GM18867 (cell line): ENCODE measurements around the gene MAGEA8.
"Not testable (repeated sequence)": the region's sequence is repeated elsewhere in the genome, so short reads cannot be mapped to it uniquely, and the experiment has no call there.

Source experiments
- ATAC-seq: cut with Tn5 transposase; IDR thresholded peaks from one replicate; pipeline ENCODE4 v1.9.1; 2021; ENCODE audit warnings: mild to moderate bottlenecking, moderate library complexity; ENCODE audit not compliant: unreplicated experiment

MAGEA8 gene

DNA sequence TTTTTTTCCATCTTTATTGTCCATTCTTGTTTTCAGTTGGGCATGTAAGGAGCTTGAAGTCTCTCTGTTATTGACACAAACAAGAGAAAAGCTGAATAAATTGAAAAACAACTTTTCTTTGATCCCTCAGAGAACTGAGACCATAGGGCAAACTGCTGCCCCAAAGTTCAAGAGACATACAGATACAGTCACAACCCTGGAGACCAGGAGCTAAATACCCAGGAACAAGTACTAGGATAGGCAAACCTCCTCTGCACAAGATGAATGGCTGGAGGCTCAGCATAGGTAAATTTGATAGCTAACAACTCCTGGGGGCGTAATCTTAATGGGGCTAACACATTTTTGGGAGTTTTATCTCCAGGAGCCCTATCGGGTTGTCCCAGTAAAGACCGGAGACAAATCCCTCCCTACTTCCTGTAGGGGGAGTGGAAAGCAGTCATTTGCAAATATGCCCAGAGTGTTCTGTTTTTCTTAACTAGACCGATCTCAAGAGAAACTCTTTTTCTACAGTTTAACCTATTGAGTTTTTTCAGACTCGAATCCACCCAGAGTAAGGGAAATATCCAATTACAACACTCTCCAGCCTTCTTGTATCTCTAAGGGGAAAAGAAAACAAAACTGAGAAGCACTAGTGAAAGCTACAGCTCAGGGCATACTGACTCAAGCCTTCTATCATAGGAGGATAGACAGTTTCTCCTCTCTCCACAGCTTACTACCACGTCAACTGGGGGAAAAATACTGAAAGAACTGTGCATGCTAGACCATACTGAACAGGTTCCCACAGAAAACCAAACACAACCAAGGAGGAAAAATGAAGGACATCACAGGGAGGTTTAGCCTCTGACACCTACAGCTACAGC lies 23.1 kb downstream of the MAGEA8 start:
- ATAC-seq, result peak; percentile 68

DNA sequence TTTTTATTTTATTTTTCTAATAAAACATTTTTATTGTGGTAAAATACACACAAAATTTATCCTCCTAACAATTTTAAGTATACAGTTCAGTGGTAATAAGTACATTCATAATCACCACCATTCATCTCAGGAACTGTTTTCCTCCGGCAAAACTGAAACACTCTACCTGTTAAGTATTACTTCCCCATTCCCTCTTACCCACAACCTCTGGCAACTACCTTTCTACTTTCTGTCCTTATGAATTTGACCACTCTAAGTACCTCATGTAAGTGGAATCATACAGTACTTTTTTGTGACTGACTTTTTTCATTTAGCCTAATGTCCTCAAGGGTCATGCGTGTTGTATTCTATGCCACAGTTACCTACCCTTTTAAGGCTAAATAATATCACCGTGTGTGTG lies 27.3 kb downstream of the MAGEA8 start:
- peak; percentile 65 for ATAC-seq

DNA sequence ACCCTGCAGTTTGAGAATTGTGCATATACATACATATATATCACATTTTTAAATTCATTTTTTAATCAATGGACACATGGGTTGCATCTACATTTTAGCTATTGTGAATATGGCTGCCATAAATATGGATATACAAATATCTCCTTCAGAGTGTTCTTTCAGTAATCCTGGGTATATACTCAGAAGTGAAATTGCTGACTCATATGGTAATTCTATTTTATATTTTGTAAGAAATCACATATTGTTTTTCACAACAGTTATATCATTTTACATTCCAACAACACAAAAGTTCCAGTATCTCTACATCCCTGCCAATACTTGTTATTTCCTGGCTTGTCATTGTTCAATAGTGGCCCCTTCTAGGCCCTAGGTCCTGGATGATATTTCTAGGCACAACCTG lies 27.7 kb downstream of the MAGEA8 start:
- ATAC-seq, result no peak

DNA sequence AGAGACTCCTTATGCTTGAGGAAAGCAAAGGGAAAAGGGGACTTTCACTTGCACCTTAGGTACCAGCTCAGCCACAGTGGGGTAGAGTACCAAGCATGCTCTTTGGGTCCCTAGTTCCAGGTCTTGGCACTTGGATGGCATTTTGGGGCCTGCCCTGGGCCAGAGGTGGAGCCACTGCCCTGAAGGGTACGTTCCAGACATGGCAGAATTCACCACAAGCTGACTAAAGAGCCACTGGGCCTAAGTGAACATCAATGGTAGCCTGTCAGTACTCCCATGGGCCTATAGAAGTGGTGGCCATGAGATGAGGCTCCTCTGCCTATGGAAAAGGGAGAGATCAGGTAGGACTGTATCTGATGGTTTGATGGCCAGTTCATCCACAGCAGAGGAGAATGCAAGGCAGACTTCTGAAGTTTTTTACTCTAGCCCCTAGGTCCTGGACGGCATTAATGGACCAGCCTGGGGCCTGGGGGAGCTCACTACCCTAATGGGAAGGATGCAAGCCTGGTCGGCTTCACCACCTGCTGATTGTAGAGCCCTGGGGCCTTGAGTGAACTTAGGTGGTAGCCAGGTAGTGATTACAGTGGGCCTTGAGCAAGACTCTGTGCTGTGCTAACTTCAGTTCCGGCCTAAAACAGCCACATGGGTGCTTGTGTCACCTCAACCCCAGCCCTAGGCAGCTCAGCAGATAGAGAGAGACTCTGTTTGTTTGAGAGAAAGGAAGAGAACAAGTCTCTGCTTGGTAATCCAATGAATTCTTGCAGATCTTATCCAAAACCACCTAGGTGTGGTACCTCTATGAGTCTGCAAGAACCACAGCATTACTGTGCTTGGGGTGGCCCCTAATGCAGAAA lies 28.6 kb downstream of the MAGEA8 start:
- no peak for ATAC-seq

DNA sequence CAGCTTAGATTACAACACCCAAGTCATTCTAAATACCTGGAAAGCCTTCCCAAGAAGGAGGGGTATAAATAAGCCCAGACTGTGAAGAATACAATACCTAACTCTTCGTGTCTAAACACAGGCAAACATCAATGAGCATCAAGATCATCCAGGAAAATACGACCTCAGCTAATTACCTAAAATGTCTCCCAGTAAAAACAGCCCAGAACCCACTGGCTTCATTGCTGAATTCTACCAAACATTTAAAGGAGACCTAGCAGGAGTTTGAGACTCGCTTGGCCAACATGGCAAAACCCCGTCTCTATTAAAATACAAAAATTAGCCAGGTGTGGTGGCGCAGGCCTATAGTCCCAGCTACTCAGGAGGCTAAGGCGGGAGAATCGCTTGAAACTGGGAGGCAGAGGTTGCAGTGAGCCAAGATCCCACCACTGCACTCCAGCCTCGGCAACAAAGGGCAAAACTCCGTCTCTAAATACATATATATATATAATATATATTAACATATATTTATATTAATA lies 29.3 kb downstream of the MAGEA8 start:
- no peak for ATAC-seq

DNA sequence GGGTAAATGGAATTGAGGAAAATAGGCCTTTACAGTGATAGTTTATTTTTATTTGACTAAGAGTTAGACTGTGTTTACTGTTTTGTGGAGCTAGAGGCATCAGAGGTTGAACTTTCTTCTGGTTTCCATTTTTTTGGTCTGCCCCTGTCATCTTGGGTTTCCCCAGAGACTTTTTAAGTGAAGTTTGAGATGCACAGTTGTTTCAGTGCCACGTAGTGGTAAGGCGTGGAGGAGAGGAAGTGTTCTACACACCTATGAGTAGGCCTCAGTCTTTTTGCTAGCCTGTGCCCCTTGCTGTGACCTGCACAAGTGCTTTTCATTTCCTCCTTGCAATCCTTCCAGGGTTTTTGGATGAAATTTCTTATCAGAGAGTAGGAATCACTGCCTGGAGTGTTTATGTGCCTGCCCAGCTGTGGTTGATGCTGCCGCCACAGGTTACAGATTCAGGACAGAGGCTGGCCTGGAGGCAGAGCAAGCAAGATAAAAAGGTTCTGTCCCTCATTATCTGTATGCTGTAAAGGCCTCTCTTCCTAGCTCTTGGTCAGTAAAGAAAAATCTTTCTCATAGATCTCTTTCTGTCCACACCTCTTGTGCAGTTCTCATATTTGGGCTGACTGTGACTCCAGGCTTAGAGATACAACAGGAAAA lies 35.9 kb downstream of the MAGEA8 start:
- peak; percentile 75 for ATAC-seq

DNA sequence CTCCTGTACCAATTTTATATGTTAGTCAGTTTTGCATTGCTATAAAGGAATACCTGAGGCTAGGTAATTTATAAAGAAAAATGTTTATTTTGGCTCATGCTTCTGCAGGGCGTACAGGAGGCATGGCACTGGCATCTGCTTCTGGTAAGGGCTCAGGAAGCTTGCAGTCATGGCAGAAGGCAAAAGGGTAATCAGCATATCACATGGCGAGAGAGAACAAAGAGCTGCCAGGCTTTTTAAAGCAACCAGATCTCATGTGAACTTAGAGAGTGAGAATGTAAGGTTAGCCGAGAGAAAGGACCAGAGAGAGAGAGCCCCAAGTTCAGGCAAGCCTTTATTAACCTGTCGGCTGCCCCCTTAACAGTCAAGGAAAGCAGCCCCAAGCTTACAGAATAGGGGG lies 42.9 kb downstream of the MAGEA8 start:
- ATAC-seq, result not testable (repeated sequence)

DNA sequence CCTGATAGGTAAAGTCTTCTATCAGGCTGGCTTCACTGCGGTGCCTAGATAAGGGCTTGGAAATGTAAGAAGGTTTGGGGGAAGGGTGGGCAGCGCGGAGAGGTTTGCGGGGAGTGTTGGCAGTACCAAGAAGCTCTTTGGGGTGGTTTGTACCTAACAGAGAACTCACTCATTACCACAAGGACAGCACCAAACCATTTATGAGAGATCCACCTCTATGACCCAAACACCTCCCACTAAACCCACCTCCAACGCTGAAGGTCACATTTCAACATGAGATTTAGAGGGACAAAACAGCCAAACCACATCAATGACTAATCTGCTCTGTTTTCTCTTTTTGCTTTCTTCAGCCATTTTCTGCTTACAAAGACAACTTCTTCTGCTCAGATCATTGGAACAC lies 43.5 kb downstream of the MAGEA8 start:
- ATAC-seq, result not testable (repeated sequence)

DNA sequence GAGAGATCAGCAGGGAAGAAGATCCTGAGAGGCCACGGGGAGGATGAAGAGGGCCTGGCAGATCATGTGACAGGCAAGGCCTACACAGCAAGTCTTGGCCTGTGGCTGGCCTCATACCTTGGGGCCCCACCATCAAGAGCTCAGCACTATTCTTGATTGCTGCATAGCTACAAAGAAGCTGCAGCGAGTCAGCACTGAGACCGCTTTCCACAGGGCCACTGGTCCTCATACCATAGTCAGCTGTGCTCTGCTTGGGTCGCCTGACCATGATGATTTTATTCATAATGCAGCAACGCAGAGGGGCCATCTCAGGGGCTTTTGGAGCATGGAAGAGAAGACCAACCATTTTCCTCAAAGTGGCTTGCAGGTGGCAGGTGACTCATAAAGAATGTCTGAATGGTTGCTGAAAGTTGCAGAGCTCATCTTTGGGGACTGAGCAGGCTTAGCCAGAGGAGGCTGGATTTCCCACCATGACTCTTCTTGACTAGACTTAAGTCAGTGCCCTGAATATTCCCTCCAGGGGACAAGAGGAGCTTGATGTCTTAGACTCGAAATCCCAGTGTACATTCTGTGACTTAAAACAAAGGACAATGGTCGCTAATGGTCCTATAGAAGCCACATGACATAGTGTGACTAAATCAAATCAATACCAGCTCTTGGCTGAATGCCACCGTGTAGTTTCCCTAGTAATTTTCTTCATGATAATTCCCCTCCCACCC lies 46.4 kb downstream of the MAGEA8 start:
- not testable (repeated sequence) for ATAC-seq

DNA sequence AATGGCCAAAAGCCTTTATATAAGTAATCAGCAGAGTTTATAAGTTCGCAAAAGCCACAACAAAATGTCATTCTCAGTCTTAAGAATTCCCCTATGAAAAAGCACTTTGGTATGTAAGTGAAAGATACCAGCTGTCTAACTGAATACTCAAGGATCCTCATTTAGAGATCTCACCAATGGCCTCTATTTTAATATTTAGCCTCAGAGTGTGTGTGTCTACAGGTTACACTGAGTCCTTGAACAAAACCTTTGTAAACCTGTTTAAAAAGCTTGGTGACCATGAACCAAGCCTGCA lies 46.9 kb downstream of the MAGEA8 start:
- not testable (repeated sequence) for ATAC-seq

DNA sequence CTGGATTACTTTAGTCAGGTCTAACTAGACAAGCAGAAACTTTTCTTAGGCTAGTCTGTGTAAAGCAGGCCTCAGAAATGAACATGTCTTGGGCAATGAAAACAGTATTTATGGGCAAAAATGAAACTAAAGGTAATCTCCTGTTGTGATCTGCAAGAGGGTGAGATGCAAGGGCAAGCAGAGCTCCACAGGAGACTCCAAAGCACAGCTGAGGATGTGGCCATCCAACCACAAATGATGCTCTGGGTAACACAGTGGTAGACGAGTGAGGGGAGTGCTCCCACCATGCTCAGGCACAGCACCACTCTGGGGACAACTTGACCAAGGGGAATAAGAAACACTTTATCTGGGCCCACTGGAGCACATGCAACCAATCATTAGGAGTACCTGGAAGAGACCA lies 47.7 kb downstream of the MAGEA8 start:
- ATAC-seq, result not testable (repeated sequence)

DNA sequence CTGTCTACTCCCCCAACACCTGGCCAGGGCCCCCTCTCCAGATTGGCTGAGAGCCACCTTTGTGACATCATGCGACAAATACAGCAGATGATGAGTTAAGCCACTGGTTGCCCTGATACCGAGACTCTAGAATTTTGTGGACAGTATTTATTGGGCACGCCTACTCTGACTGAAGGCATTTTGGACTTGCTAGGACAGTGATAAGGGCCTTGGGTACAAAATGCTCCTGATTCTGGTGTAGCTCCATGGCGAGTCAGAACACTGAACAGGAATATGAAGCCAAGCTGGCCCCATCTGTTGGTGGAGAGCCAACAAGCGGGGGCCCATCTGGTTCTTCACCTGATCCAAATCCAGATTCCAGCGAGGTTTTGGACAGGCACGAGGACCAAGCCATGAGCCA lies 48.4 kb downstream of the MAGEA8 start, which contains the start of gene HSFX4:
Gene HSFX4, plus strand, starts transcription at position 174 of the 400 bp plus-strand sequence. Its CDS starts 72 bp downstream, at position 246.
- not testable (repeated sequence) for ATAC-seq

DNA sequence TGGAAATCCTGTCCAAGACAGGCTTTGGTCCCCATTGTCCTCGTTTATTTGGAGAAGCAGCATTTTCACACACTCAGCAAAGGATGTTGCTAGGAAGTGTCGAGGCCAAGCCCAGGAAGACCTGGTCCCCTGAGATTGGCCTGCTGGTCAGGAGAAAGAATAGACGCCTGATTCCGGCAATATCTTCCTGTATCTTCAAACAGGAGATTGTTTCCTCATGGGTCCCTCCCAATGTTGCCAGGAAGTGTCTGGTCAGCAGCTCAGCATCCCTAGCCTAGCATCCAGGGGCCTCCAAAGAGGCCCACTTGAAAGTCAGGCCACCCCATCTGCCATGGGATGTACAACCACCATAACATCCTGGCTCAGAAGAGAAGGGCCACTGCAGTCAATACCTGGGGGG lies 50.4 kb downstream of the MAGEA8 start:
- not testable (repeated sequence) for ATAC-seq

DNA sequence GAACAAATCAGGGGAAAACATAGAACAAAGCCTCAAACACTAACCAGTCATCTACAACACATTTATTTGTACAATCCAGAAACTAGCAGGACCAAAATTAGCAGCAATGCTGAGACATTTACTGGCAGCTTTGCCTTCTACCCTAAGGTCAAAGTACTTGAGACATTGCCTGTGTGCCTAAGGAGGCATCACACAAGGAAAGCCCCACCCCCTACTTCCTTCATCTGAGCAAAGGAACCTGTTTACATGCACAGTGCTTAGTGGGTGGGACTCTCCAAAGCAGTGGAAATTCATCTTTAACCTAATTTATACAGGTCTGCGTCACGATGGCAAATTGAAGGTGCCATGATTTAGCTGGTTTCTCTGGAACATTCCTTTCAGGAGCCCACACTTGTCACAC lies 51.2 kb downstream of the MAGEA8 start:
- not testable (repeated sequence) for ATAC-seq

DNA sequence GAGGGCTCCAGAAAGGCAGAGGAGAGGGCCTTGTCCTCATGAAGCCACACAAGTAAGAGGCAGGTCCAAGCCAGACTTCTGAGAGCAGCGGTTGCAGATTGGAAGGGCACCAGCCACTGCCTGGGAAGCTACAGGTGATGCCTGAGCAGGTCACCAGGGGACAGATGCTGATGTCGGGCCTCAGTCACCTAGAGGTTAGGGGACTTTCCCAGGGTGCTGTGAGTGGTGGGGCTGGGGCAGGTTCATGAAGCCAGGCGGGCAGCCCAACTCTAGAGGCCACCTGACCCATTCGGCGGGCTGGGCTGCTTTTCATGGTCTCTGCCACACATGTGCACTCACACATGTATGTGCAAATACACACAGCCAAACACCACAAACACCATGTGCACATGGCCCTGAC lies 52.0 kb downstream of the MAGEA8 start:
- not testable (repeated sequence) for ATAC-seq

DNA sequence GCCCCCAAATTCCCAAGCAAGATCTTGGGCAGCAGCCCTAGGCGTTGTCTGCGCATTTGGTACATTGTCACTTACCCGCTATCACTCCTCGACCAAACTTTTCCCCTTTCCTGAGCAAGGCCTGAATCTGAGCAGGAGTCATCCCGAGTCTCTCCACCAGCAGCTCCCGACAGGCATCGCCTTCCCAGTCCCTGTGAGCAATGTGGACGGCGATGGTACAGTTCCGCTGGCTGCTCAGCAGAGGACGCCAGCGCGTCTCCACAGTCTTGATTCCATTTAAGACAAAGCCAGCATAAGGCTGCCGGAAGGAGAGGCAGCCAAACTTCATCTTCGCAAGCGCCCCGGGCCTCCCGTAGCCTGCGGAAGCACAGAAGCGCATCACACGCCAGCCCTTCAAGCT lies 52.6 kb downstream of the MAGEA8 start:
- ATAC-seq, result not testable (repeated sequence)
